ENCODE measurements around the gene STAT5B. TPM values are rescaled to one million over a fixed set of nuclear protein-coding genes. Genes with fewer than 3 reads are reported as not detected.

Gene STAT5B
- total and polyA plus RNA-seq, 2 of the 13 experiments (the other 11 are each of a cell fraction or from before 2014, with no cell fraction given) = 21.0 to 42.8 TPM

GRCh38 chr17:42312285-42313130 lies 36.3 kb upstream of the STAT5B start (continued):
- TF ChIP-seq AHDC1 (CRISPR knock-in tag; IDR thresholded peaks at IDR 0.05; ENCODE audit: borderline replicate concordance) = peak; percentile 70; the same call in 1 of the 2 replicates
- 0 out of 2 replicates have a peak, but pooled peaks have one; percentile 64 for TF ChIP-seq SSRP1 (CRISPR knock-in tag; IDR thresholded peaks at IDR 0.05)
- no peak for TF ChIP-seq HIC2 (CRISPR knock-in tag; IDR thresholded peaks at IDR 0.05; ENCODE audit: low read depth)
- peak; percentile 58 for TF ChIP-seq HNF4A (CRISPR knock-in tag; IDR thresholded peaks at IDR 0.05)
- peak; percentile 68; the same call in 1 of the 2 replicates for TF ChIP-seq CBFB (CRISPR knock-in tag; IDR thresholded peaks at IDR 0.05)
- no peak for TF ChIP-seq HBP1 (CRISPR knock-in tag; IDR thresholded peaks at IDR 0.05; ENCODE audit: low read depth)
- TF ChIP-seq MAX (IDR thresholded peaks at IDR 0.05) = peak; percentile 94
- TF ChIP-seq ZNF7 (CRISPR knock-in tag; IDR thresholded peaks at IDR 0.05) = no peak
- peak; percentile 66 for TF ChIP-seq RBFOX2 (IDR thresholded peaks at IDR 0.05; ENCODE audit: low read depth, low read length)
- TF ChIP-seq JARID2 (CRISPR knock-in tag; IDR thresholded peaks at IDR 0.05; ENCODE audit: insufficient replicate concordance) = no peak
- TF ChIP-seq ZNF224 (CRISPR knock-in tag; IDR thresholded peaks at IDR 0.05) = 0 out of 2 replicates have a peak, but pooled peaks have one; percentile 71
- peak; percentile 74; the same call in 1 of the 2 replicates for TF ChIP-seq YEATS4 (CRISPR knock-in tag; IDR thresholded peaks at IDR 0.05; ENCODE audit: borderline replicate concordance)
- no peak for TF ChIP-seq HNF1A (IDR thresholded peaks at IDR 0.05; ENCODE audit: low read depth)
- peak; percentile 43; the same call in 1 of the 2 replicates for TF ChIP-seq HNF1A (CRISPR knock-in tag; IDR thresholded peaks at IDR 0.05; ENCODE audit: borderline replicate concordance)
- no peak for TF ChIP-seq RORA (CRISPR knock-in tag; IDR thresholded peaks at IDR 0.05)
